Liver (tissue), 9 donors: ENCODE results near the gene ARIH1. TPM values are rescaled to one million over a fixed set of nuclear protein-coding genes. Genes with fewer than 3 reads are reported as not detected.

Experiments used
- DNase-seq: peaks from one replicate; pipeline ENCODE4 v3.0.0-alpha.2; 2017; ENCODE audit warnings: low spot score
- H3K27ac ChIP-seq, 2 donors: one replicate each; pipeline ENCODE4 v1.7.0; 2013; ENCODE audit warnings: inconsistent platforms in 2 of 2, low read length in 2 of 2, control low read depth in 1 of 2, low read depth in 1 of 2, mild to moderate bottlenecking in 1 of 2
- H3K27me3 ChIP-seq, 4 donors: one replicate each; pipeline versions ENCODE4 v1.6.1 to v1.7.0; 2013; ENCODE audit warnings: low read length in 3 of 4, inconsistent platforms in 1 of 4, mild to moderate bottlenecking in 1 of 4, moderate library complexity in 1 of 4; ENCODE audit not compliant: control insufficient read depth in 4 of 4, insufficient read depth in 4 of 4
- H3K36me3 ChIP-seq, 4 donors: one replicate each; pipeline versions ENCODE4 v1.6.1 to v1.7.0; 2013; ENCODE audit warnings: low read length in 3 of 4, mild to moderate bottlenecking in 3 of 4, low read depth in 1 of 4, moderate library complexity in 1 of 4; ENCODE audit not compliant: control insufficient read depth in 4 of 4, insufficient read depth in 3 of 4
- H3K4me1 ChIP-seq, 4 donors: one replicate each; pipeline versions ENCODE4 v1.6.1 to v1.7.0; 2013; ENCODE audit warnings: low read length in 3 of 4, mild to moderate bottlenecking in 3 of 4, moderate library complexity in 1 of 4; ENCODE audit not compliant: control insufficient read depth in 4 of 4, insufficient read depth in 4 of 4
- H3K4me3 ChIP-seq, 3 donors: one replicate each; pipeline versions ENCODE4 v1.6.1 to v1.7.0; 2013; ENCODE audit warnings: low read length in 3 of 3, control low read depth in 1 of 3, low read depth in 1 of 3, mild to moderate bottlenecking in 1 of 3
- H3K9ac ChIP-seq, 2 donors: one replicate each; pipeline ENCODE4 v1.7.0; 2013; ENCODE audit warnings: low read length in 2 of 2, mild to moderate bottlenecking in 2 of 2, moderate library complexity in 2 of 2, control low read depth in 1 of 2, low read depth in 1 of 2
- H3K9me3 ChIP-seq, 4 donors: one replicate each; pipeline versions ENCODE4 v1.6.1 to v1.7.0; 2013; ENCODE audit warnings: low read length in 3 of 4; ENCODE audit not compliant: control insufficient read depth in 4 of 4
- EGR1 ChIP-seq, 2 donors: IDR thresholded peaks; 2 replicates each; pipeline ENCODE4 v1.6.1; 2016 to 2018; ENCODE audit warnings: antibody characterized with exemption in 2 of 2, low read depth in 2 of 2
- FOXA1 ChIP-seq: IDR thresholded peaks from 2 replicates; pipeline ENCODE4 v1.6.1; 2016; ENCODE audit warnings: antibody characterized with exemption
- FOXA2 ChIP-seq: IDR thresholded peaks from 2 replicates; pipeline ENCODE4 v1.6.1; 2016; ENCODE audit warnings: antibody characterized with exemption
- HNF4A ChIP-seq, 2 donors: conservative IDR thresholded peaks; 2 replicates each; pipeline ENCODE4 v1.6.1; 2016; ENCODE audit warnings: antibody characterized with exemption in 2 of 2, mild to moderate bottlenecking in 2 of 2
- JUND ChIP-seq, 2 donors: IDR thresholded peaks; 2 replicates each; pipeline ENCODE4 v1.6.1; 2016; ENCODE audit warnings: antibody characterized with exemption in 2 of 2
- NR2F2 ChIP-seq: IDR thresholded peaks from 2 replicates; pipeline ENCODE4 v1.6.1; 2016; ENCODE audit warnings: antibody characterized with exemption
- RAD21 ChIP-seq, 2 donors: IDR thresholded peaks; 2 replicates each; pipeline ENCODE4 v1.6.1; 2016; ENCODE audit warnings: antibody characterized with exemption in 2 of 2, mild to moderate bottlenecking in 2 of 2
- RXRA ChIP-seq, 2 donors: IDR thresholded peaks; 2 replicates each; pipeline ENCODE4 v1.6.1; 2017 to 2018; ENCODE audit warnings: antibody characterized with exemption in 2 of 2, mild to moderate bottlenecking in 1 of 2
- SP1 ChIP-seq: IDR thresholded peaks from 2 replicates; pipeline ENCODE4 v1.6.1; 2018; ENCODE audit warnings: antibody characterized with exemption, mild to moderate bottlenecking
- YY1 ChIP-seq: IDR thresholded peaks from 2 replicates; pipeline ENCODE4 v1.6.1; 2016; ENCODE audit warnings: antibody characterized with exemption, mild to moderate bottlenecking
- WGBS: extraction: QIAGEN DNeasy Blood & Tissue Kit; methylation state at CpG from one replicate; pipeline ENCODE4 v1.1.7; 2013; 5-methylcytosine and 5-hydroxymethylcytosine counted together
- polyA plus RNA-seq, 2 donors: library from polyadenylated mRNA; stranded (reverse) in 1 of 2; unstranded in 1 of 2; fragments of 200-250 nt in 1 of 2; fragments of >200 nt in 1 of 2; fragmentation: Nextera tagmentation in 1 of 2; extraction: Ambion mirVana in 1 of 2; gene quantifications; one replicate each; pipeline versions ENCODE4 v1.2.1 to v1.2.3, GENCODE V29; 2013 to 2015
- total RNA-seq, 2 donors: library from RNA; depleted of rRNA; stranded (reverse); fragments of >200 nt; gene quantifications; one replicate each; pipeline ENCODE4 v1.2.3, GENCODE V29; 2014
- TF ChIP-seq, protein P1 (sequence below): IDR thresholded peaks from 2 replicates; pipeline ENCODE4 v1.6.1; 2016; ENCODE audit warnings: antibody characterized with exemption
- TF ChIP-seq, protein P2 (sequence below): IDR thresholded peaks from 2 replicates; pipeline ENCODE4 v1.6.1; 2016; ENCODE audit warnings: antibody characterized with exemption, mild to moderate bottlenecking
- TF ChIP-seq, protein P3 (sequence below): IDR thresholded peaks from 2 replicates; pipeline ENCODE4 v1.6.1; 2016; ENCODE audit warnings: antibody characterized with exemption
- TF ChIP-seq, protein P4 (sequence below): IDR thresholded peaks from 2 replicates; pipeline ENCODE4 v1.6.1; 2016; ENCODE audit warnings: antibody characterized with exemption
- donor health status: healthy.
- donor health status: healthy.
- donor health status: healthy.
- donor health status: healthy.
- donor health status: healthy.

Gene ARIH1
- total and polyA plus RNA-seq, 4 donors = 10.8 to 23.8 (median 18.8) TPM

DNA sequence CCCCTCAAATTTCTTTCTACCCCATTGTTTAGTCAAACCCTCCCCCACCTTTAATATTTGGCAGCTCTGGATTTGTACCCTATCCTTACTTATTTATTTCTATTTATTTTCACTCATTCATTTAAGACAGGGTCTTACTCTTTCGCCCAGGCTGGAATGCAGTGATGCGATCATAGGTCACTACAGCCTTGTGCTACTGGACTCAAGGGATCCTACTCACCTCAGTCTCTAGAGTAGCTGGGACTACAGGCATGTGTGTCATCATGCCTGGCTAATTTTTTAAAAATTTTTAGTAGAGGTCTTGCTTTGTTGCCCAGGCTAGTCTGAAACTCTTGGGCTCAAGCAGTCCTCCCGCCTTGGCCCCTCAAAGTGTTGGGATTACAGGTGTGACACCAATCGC is 35.4 kb downstream of the ARIH1 start:
- WGBS = 97% methylated on average over 4 of the region's 4 CpGs
- peaks cover 0 to 4% (median 0%) of the 10 kb centered on the region in 4 donors for H3K4me1 ChIP-seq

GRCh38 chr15:72511536-72511935 is 37.4 kb downstream of the ARIH1 start:
- no peaks in the 10 kb centered on the region for H3K9me3 ChIP-seq
- no peak for DNase-seq
- H3K27ac ChIP-seq = no peak overlapping the region
- H3K4me1 ChIP-seq = peaks cover 0 to 4% (median 0%) of the 10 kb centered on the region in 4 donors
- no peaks in the 10 kb centered on the region for H3K36me3 ChIP-seq
- no peak overlapping the region for H3K4me3 ChIP-seq
- H3K9ac ChIP-seq = no peak overlapping the region
- no peak for TF ChIP-seq RXRA (IDR thresholded peaks at IDR 0.05)
- TF ChIP-seq, protein P1, sequence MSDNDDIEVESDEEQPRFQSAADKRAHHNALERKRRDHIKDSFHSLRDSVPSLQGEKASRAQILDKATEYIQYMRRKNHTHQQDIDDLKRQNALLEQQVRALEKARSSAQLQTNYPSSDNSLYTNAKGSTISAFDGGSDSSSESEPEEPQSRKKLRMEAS = no peak
- TF ChIP-seq, protein P2, sequence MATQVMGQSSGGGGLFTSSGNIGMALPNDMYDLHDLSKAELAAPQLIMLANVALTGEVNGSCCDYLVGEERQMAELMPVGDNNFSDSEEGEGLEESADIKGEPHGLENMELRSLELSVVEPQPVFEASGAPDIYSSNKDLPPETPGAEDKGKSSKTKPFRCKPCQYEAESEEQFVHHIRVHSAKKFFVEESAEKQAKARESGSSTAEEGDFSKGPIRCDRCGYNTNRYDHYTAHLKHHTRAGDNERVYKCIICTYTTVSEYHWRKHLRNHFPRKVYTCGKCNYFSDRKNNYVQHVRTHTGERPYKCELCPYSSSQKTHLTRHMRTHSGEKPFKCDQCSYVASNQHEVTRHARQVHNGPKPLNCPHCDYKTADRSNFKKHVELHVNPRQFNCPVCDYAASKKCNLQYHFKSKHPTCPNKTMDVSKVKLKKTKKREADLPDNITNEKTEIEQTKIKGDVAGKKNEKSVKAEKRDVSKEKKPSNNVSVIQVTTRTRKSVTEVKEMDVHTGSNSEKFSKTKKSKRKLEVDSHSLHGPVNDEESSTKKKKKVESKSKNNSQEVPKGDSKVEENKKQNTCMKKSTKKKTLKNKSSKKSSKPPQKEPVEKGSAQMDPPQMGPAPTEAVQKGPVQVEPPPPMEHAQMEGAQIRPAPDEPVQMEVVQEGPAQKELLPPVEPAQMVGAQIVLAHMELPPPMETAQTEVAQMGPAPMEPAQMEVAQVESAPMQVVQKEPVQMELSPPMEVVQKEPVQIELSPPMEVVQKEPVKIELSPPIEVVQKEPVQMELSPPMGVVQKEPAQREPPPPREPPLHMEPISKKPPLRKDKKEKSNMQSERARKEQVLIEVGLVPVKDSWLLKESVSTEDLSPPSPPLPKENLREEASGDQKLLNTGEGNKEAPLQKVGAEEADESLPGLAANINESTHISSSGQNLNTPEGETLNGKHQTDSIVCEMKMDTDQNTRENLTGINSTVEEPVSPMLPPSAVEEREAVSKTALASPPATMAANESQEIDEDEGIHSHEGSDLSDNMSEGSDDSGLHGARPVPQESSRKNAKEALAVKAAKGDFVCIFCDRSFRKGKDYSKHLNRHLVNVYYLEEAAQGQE = no peak
- no peak for TF ChIP-seq JUND (IDR thresholded peaks at IDR 0.05)
- TF ChIP-seq RAD21 (IDR thresholded peaks at IDR 0.05) = no peak
- no peak for TF ChIP-seq SP1
- TF ChIP-seq, protein P3, sequence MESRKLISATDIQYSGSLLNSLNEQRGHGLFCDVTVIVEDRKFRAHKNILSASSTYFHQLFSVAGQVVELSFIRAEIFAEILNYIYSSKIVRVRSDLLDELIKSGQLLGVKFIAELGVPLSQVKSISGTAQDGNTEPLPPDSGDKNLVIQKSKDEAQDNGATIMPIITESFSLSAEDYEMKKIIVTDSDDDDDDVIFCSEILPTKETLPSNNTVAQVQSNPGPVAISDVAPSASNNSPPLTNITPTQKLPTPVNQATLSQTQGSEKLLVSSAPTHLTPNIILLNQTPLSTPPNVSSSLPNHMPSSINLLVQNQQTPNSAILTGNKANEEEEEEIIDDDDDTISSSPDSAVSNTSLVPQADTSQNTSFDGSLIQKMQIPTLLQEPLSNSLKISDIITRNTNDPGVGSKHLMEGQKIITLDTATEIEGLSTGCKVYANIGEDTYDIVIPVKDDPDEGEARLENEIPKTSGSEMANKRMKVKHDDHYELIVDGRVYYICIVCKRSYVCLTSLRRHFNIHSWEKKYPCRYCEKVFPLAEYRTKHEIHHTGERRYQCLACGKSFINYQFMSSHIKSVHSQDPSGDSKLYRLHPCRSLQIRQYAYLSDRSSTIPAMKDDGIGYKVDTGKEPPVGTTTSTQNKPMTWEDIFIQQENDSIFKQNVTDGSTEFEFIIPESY = no peak
- no peak for TF ChIP-seq FOXA1
- TF ChIP-seq FOXA2 = no peak
- 92% methylated on average over 4 of the region's 4 CpGs for WGBS
- H3K27me3 ChIP-seq = no peaks in the 10 kb centered on the region

More for the DNA sequence above, 35.4 kb downstream of the ARIH1 start:
- no peaks in the 10 kb centered on the region for H3K27me3 ChIP-seq
- TF ChIP-seq RAD21 (IDR thresholded peaks at IDR 0.05) (no peak), RXRA (IDR thresholded peaks at IDR 0.05) (no peak), HNF4A (conservative IDR thresholded peaks at IDR 0.05) (no peak), JUND (IDR thresholded peaks at IDR 0.05) (no peak), EGR1 (IDR thresholded peaks at IDR 0.05; ENCODE audit: low read depth in 2 of 2) (no peak), SP1 (no peak), YY1 (no peak), NR2F2 (no peak), FOXA1 (no peak)
- TF ChIP-seq, protein P2 = no peak
- TF ChIP-seq, protein P3 = no peak
- TF ChIP-seq, protein P4, sequence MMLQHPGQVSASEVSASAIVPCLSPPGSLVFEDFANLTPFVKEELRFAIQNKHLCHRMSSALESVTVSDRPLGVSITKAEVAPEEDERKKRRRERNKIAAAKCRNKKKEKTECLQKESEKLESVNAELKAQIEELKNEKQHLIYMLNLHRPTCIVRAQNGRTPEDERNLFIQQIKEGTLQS = no peak
- H3K27ac ChIP-seq = no peak overlapping the region
- H3K36me3 ChIP-seq = no peaks in the 10 kb centered on the region
- H3K9me3 ChIP-seq = no peaks in the 10 kb centered on the region
- no peak overlapping the region for H3K9ac ChIP-seq
- no peak for DNase-seq
- H3K4me3 ChIP-seq = no peak overlapping the region
